Measurements from ENCODE around the gene MT1E.
"Not testable (repeated sequence)": the region's sequence is repeated elsewhere in the genome, so short reads cannot be mapped to it uniquely, and the experiment has no call there.

MT1E gene
- total RNA-seq: 0.07 to 0.48 reads per million in 2 donors

DNA sequence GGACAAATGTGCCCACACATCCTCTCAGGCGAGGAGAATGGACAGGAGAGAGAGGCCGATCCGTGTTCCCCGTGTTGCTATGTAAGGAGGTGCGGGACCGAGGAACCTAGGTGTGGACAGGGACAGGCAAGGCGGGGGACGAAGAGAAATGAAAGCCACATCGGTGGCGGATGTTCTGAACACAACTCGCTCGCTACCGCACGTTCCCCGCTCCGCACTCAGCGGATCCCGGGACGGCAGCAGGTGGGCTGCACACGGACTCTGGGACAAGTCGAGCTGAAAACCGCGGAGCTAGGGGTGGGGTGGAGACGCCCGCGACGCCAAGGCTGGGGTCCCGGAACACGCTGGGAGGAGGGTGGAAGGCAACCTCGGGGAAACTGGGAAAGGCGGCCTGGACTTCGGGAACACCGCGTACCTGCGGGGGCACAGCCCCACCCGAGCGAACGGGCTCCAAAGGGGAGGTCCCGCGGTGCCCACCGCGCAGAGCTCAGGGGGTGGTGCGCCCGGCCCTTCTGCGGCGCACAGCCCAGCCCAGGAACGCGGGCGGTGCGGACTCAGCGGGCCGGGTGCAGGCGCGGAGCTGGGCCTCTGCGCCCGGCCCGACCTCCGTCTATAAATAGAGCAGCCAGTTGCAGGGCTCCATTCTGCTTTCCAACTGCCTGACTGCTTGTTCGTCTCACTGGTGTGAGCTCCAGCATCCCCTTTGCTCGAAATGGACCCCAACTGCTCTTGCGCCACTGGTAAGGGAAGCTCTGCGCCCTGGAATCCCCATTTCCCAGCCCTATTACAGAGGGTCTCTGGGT, at the start of gene MT1E:
TSS of gene MT1E (plus strand) at position 642 of the 803 bp plus-strand sequence. CDS start at position 713, 71 bp downstream.
- no peak for DNase-seq

DNA sequence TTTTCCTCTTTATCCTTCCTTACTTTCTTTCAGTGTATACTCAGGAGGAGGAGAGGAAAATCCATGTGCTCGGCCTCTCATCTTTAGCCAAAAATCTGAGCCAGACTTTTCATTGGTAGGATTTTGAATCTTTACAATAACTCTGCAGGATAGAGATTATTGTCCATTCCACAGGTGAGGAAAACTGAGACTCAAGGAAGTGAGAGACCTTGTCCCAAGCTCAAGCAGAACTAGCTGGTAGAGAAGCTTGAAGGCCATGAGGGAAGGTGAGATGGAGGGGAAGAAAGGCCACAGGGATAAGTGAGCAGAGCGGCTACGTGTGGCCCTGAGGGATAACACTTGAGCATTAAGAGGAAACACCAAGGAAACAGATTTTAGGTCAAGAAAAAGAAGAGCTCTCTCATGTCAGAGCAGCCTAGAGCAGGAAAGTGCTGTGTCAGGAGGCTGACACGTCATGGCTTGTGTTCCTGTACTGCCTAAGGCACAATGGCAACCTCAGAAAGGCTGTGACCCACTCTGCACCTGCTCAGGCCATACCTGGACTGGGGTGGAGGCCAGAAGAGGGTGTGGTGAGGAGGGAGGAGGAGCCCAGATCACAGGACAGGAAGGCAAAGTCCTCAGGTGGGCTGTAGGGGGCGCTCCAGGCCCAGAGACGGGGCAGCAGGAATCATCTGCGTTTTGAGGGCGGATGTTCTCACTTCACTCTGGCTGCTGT, 48.8 kb upstream of the MT1E start:
- peak; percentile 88 for DNase-seq

DNA sequence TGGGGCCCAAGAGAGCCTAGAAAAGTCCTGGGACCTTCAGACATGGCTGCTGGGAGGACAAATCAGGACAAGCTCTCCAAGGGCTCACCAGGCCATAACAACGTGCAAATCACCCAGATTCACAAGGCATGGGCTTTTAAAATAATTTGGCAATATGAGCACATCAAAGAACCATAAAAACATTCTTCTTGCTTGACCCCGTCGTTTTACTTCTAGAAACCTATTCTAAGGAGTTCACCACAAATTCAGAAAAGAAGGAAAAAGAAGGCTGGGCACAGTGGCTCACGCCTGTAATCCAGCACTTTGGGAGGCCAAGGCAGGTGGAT, 48.3 kb upstream of the MT1E start:
- DNase-seq: no peak

DNA sequence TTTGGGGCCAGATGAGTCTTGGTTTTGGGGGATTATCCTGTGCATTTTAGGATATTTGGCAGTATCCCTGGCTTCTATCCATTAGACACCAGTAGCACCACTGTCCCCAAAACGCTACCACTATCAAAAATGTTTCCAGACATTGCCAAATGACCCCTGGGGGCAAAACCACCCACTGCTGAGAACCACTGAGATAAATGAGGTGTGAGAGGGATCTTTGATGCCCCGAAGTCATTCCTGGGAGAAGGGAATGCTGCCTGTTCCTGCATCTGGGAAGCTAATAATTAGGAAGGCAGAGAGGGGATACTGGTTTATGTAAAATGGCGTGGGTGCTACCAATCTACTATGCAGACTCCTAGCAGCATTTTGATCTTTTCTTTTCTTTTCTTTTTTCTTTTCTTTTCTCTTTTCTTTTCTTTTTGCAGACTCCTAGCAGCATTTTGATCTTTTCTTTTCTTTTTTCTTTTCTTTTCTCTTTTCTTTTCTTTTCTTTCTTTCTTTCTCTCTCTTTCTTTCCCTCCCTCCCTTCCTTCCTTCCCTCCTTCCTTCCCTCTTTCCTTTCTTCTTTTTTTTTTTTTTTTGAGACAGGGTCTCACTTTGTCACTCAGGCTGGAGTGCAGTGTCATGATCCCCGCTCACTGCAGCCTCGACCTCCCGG, 45.1 kb upstream of the MT1E start:
- no peak for DNase-seq

DNA sequence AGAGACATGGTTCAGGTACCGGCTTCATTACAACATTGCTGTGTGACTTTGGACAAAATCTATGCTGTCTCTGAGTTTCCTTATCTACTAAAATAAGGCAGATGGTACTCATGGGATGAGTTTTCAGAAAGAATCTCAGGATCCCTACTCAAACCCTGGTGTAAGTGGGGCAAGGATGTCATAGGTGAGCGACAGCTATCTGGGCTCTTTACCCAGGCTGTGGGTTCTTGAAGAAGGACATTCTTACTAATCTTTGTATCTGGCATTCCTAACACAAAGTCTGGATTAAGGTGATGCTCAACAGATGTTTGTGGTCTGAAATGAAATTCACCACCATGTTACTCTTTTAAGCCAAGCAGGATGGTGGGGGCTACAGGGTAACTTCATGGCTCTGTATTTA, 42.7 kb upstream of the MT1E start:
- not testable (repeated sequence) for DNase-seq

DNA sequence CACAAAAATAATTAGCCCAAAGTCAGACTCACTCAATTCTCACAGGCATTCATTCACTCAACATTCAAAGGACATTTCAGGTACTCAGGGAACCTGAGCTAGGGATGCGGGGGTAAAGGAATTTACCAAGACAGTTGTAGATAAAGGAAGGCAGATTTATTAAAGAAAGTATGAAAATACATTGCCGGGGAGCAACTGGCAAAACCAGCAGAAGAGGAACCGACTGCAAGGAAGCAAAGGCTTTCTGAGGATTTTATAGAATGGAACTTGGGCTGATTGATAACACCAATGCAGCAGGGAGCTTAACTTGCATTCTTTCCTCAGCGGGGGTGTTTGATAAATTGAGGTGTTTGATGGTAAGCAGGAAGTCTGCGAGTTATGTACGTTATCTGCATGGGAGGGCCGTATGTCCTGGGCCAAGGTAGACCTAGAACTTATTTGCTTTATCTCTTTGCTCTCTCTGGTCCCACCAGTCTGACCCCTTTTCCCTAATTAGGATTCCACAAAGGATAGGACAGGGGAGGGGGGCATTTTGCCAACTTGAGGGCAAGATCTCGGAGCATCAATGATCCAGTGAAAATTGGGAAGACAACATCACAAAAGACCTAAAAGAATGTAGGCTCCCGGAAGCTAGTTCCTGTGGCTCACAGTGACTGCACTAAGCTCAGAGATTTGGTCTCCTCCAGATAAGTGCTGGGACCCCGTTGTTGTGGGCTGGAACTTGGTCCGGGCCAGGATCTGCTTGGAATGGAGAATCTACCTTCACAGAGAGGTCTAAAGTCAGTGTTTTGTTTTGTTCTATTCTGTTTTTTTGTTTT, 42.0 kb upstream of the MT1E start:
- no peak for DNase-seq

DNA sequence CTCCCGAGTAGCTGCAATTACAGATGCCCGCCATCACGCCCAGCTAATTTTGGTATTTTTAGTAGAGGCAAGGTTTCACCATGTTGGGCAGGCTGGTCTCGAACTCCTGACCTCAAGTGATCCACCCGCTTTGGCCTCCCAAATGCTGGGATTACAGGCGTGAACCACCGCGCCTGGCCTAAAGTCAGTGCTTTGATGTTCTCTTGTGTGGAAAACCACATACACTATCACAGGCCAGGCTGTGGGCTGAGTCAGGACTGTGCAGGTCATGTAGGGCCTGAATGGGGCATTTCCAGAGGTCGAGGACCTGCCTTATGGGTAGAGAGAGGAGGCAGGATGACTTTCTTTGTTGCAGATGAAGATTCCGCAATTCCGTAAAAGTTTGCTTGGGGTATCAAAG, 41.3 kb upstream of the MT1E start:
- no peak for DNase-seq

DNA sequence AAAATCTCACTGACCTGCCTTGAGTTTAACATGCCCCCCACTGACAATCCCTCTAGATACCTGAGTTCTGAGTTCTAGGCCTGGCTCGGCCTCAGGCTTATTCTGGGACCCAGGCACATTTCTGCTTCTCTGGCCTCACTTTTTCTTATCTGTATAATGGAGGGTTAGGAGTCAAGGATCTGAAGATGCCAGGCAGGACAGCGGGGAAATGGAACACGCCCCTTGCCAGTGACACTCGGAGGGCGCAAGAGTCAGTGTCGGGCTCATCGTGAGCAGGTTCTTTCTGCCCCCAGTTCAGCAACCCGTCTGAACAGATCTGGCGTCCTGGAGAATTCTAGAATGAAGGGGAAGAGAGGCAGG, 36.8 kb upstream of the MT1E start:
- no peak for DNase-seq

DNA sequence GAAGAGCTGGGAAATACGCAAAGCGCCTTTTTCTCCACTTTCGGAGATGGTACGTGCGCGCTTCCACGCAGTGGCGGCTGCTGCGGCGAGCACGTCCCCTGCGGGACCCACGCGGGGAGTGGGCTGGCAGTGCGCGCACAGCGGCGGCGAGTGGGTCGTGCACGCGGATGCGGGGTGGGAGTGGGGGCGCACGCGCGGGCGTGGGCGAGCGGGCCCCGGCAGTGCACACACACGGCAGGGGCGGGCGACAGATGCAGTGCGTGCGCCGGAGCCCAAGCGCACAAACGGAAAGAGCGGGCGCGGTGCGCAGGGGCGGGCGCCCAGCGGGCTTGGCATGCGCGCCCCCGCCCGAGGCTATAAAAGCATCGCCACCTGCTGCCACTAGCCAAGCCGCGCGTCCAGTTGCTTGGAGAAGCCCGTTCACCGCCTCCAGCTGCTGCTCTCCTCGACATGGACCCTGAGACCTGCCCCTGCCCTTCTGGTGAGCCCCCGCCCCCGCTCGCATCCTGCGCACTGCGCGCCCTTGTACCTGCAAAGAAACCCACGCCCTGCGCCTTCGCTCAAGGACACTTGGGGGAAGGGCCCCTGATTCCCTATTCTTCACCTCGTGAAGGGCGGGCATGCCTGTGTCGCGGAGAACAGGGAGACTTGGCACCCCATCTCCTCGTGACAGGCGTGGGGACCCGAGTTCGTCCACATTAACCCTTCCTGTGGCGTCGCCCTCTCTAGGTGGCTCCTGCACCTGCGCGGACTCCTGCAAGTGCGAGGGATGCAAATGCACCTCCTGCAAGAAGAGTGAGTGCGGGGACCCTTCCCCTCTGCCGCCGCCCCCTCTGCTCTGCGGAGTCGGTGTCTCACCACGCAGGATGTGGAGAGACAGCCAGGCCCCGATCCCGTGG, 36.2 kb upstream of the MT1E start, which contains the start of gene MT3:
TSS of gene MT3 (plus strand) at position 388 of the 899 bp plus-strand sequence. CDS start at position 451, 63 bp downstream.
- DNase-seq: no peak

DNA sequence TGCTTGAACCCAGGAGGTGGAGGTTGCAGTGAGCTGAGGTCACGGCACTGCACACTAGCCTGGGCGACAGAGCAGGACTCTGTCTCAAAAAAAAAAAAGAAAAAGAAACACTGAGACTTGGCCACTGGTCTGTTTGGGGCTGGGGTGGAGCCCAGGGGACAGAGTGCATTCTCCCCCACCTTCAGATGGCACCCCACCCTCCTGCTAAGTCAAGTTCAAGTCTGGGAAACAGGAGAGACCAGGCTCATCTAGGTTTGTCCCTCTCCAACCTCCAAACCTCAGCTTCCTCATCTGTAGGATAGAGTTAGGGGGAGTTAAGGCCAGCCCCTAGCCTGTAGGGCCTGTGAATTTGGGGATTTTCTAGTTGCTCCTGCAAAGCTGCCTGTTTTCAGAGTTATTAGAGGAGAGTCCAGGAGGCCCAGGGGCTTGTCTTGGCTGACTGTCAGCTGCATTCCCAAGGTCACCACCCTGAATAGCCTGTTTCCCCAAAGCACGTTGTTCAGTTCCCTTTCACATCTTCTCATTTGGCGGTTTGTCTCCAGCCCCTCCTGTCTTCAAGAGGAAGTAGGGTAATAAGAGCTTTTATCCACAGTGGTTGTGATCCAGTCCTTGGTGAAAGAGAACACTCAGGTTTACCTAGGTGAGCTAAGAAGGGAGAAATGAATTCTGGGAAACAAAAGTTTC, 34.1 kb upstream of the MT1E start:
- DNase-seq: no peak

DNA sequence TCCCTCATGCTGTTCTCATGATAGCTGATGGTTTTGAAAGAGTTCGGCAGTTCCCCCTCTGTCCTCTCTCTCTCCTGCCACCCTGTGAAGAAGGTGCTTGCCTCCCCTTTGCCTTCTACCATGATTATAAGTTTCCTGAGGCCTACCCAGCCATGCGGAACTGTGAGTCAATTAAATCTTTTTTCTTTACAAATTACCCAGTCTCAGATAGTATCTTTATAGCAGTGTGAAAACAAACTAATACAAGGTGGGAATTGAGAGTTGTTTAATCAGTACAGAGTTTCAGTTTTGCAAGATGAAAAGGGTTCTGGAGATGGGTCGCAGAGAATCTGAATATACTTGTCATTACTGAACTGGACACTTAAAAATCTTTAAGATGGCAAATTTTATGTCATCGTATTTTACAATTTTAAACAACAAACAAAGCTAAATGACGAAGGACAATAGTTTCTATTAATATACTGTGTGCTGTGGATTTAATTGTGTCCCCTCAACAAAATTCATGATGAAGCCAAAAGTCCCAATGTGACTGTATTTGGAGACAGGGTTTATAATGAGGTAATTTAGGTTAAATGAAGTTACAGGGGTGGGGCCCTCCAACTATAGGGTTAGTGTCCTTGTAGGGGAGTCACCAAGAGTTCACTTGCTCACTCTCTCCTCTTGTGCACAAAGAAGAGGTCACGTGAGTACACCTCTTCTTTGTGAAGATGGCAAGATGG, 31.8 kb upstream of the MT1E start:
- no peak for DNase-seq

DNA sequence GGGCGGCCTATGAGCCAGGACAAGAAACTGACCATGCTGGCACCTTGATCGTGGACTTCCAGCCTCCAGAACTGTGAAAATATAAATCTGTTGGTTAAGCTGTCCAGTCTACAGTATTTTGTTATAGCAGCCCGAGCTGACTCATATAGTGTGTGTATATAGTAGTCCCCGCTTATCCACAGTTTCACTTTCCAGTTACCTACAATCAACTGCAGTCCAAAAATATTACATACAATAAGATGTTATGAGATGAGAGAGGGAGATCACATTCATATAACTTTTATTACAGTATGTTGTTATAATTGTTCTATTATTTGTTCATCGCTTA, 31.3 kb upstream of the MT1E start:
- no peak for DNase-seq

DNA sequence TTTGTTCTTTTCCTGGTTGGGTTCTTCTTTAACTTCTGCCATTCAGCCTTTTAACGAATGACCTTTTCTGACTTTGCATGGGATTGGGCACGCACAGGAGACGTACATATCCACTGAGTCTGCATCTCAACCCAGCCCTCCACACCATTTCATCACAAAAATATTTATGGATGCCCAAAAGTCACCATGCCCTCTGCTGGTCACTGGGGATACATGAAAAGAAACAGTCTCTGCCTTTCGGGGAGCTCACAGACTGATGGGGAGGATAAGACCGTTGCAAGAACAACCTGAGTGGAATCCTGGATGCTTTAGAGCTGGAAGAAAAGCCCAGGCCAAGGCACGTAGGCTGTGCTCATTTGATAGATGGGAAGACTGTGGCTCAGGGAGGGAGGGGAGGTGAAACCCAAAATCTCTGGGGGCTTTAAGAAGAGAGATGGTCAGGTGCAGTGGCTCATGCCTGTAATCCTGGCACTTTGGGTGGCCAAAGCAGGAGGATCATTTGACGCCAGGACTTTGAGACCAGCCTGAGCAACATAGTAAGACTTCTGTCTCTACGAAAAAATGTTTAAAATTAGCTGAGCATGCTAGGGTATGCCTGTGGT, 25.1 kb upstream of the MT1E start:
- DNase-seq: no peak

DNA sequence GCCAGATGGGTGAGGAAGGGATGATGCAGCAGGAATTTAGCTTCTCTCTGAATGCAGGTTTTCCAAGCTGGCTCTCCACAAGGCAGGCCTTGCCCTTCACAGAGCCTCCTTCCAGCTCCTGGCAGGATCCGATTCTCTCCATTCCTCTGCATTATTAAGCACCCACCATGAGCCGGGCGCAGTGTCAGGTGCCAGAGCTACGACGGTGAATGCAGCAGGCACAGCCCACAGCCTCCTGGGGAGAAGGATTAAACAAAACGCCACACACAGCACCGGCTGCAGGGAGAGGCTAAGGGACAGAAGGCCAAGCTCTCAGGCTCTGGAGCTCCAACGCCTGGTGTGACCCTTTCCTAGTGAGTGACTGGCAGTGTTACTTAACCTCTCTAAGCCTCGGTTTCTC, 24.3 kb upstream of the MT1E start:
- DNase-seq: no peak

DNA sequence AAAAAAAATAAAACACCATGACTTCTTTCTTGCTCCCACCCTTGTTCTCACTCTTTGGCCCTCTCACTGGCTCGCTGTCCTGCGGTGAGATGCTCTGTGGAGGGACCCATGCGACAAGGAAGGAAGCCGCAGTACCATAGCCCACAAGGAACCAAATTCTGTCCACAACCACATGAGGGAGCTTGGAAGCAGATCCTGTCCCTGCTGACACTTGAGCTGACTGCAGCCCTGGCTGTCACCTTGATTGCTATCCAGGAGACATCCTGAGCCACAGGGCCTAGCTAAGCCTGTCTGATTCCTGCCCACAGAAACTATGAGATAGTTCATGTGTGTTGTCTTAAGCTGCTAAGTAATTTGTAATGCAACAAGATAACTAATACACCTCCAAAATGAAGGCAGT, 22.0 kb upstream of the MT1E start:
- no peak for DNase-seq

DNA sequence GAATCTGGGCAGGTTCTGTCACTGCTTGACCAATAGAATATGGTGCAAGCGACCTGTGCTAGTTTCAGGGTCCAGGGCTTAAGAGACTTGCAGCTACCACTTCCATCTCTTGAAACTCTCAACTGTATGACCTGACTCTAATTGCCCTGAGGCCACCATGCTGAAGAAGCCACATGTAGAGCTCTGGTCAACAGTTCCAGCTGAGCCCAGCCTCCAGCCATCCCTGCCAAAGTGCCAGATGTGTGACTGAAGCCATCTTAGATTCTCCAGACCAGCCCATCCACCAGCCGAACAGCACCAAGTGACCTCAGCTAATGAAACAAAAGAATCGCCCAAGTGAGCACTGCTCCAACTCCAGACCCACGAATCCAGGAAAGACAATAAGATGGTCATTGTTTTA, 20.6 kb upstream of the MT1E start:
- DNase-seq: no peak

DNA sequence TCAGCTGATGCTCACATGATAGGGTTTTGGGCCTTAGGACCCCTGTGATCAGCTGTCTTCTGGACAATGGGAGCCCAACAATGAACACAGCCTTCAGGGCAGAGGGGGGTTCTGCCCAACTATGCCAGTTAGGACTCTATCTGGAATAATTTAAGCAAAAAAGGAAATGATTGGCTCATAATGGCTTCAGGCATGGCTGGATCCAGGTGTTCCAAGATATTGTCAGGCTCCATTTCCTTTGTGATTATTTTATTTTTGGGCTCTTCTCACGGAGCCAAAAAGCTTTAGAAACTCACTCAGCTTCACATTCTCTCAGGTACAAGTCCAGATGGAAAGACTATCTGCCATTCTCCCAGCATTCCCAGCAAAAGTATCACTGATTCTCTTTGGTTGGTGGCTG, 20.1 kb upstream of the MT1E start:
- no peak for DNase-seq

DNA sequence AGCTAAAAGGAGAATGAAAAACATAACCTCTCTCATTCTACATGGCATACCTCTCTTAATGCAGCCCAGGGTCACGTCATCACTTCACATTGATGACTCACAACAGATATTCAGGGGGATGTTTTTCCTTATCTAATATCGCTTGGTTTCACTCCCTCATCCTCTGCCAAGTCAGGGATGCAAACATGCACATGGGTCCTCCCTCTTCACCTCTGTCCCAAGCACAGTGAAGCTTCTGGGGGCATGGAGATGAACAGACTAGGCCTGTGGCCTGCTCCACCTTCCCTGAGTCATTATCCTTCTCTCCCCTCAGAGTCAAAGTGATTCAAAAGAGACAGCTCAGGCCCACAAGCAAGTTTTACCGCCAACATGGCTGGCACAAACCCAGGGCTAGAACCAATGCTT, 19.5 kb upstream of the MT1E start:
- no peak for DNase-seq

DNA sequence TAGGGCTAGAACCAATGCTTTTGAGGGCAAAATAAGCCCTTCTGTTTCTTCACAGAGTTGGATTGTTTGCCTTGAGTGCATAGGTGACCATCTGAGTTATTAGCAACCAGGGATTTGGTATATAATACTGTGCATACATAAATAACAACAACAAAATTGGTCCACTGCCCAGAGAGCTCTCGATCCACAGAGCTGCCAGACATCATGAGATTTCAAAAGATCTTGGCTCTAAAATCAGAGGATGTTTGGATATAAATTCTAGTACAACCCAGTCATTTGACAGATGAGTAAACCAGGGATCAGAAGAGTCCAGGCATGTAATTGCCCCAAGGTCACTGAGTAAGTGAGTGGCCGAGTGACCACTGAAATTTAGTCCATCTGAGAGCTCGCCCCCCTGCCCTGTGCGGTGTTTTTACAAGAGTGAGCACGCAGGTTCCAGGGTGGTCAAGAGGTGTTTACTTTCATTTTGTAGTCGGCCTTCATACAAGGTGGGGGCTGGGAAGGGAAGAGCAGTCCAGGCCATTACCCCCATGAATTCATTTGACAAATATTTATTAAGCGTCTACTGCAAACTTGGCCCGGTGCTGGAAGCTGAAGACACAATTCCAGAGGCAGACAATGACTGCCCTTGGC, 19.0 kb upstream of the MT1E start:
- DNase-seq: no peak

DNA sequence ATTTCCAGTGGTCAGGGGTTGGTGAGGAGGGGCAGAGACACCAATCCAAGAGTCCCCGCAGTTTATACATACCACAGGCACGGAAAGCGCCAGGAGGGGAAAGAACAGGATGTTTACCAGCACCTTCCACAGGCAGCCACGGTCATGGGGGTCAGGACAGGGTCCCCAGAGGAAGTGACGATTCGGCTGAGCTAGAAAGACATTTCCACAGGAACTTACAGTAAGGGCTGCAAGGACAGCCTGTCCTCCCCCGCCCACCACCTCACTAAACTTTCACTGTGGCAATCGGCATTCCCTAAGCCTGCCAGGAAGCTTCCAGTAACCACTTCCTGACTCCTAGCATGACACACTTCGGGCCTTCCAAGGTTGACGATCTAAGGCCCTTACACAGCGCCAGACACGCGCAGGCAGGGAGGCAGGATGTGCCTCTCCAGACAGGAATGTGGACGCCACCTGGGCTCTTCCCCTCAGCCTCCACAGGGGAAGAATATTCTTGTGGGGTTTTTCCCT, 18.4 kb upstream of the MT1E start:
- DNase-seq: no peak

Measured in T-helper 9 cell (primary cell).